SK-N-SH treated with all-trans-retinoic acid at 6 μM for 48 hours (cell line): ENCODE measurements around the gene LMBR1.

ENCODE experiments used
- ARNTL ChIP-seq: fragments of 450-650 bp; formaldehyde crosslinking; IDR thresholded peaks from 2 replicates; pipeline ENCODE4 v1.5.0; 2020; ENCODE audit warnings: low read depth, mild to moderate bottlenecking, moderate library complexity, borderline replicate concordance
- ESRRG ChIP-seq: fragments of 250-450 bp; sonication (Bioruptor Pico); IDR thresholded peaks from 2 replicates; pipeline ENCODE4 v1.6.1; 2021; ENCODE audit warnings: mild to moderate bottlenecking
- RARB ChIP-seq: fragments of 250-450 bp; sonication (Bioruptor Pico); IDR thresholded peaks from 2 replicates; pipeline ENCODE4 v1.8.0; 2021; ENCODE audit warnings: mild to moderate bottlenecking, moderate library complexity
- SNAI2 ChIP-seq: fragments of 250-450 bp; sonication (Bioruptor Pico); IDR thresholded peaks from 2 replicates; pipeline ENCODE4 v1.5.0; 2020; ENCODE audit warnings: mild to moderate bottlenecking, moderate library complexity
- TOX ChIP-seq: fragments of 250-450 bp; sonication (Bioruptor Pico); IDR thresholded peaks from 2 replicates; pipeline ENCODE4 v1.8.0; 2021; ENCODE audit warnings: mild to moderate bottlenecking, moderate library complexity, borderline replicate concordance
- ZFP30 ChIP-seq: fragments of 450-650 bp; formaldehyde crosslinking; IDR thresholded peaks from 2 replicates; pipeline ENCODE4 v1.5.0; 2022; ENCODE audit warnings: mild to moderate bottlenecking, moderate library complexity
- ZNF565 ChIP-seq: fragments of 450-650 bp; formaldehyde crosslinking; conservative IDR thresholded peaks from 2 replicates; pipeline ENCODE4 v1.5.0; 2020; ENCODE audit warnings: low read depth, mild to moderate bottlenecking, moderate library complexity
- ZNF70 ChIP-seq: fragments of 450-650 bp; formaldehyde crosslinking; IDR thresholded peaks from 2 replicates; pipeline ENCODE4 v1.5.0; 2020; ENCODE audit warnings: mild to moderate bottlenecking, moderate library complexity
- TF ChIP-seq, protein P1 (sequence below): fragments of 250-450 bp; sonication (Bioruptor Pico); IDR thresholded peaks from 2 replicates; pipeline ENCODE4 v1.5.0; 2020; ENCODE audit warnings: mild to moderate bottlenecking, moderate library complexity
- TF ChIP-seq, protein P2 (sequence below): fragments of 250-450 bp; sonication (Bioruptor Pico); IDR thresholded peaks from 2 replicates; pipeline ENCODE4 v1.5.1; 2020; ENCODE audit warnings: low read depth, mild to moderate bottlenecking, moderate library complexity
- TF ChIP-seq, protein P3 (sequence below): fragments of 250-450 bp; sonication (Bioruptor Pico); IDR thresholded peaks from 2 replicates; pipeline ENCODE4 v1.8.0; 2020; ENCODE audit warnings: mild to moderate bottlenecking, moderate library complexity, borderline replicate concordance
- TF ChIP-seq, protein P4 (sequence below): fragments of 250-450 bp; sonication (Bioruptor Pico); IDR thresholded peaks from 2 replicates; pipeline ENCODE4 v1.5.1; 2021; ENCODE audit warnings: mild to moderate bottlenecking, moderate library complexity

GRCh38 chr7:156759143-156759542 is 133.8 kb downstream of the LMBR1 start:
- TF ChIP-seq ZFP30 (CRISPR knock-in tag) (no peak), ZNF565 (CRISPR knock-in tag) (no peak), TOX (CRISPR knock-in tag) (no peak), RARB (no peak), ZNF70 (CRISPR knock-in tag) (no peak), ARNTL (CRISPR knock-in tag) (no peak), ESRRG (CRISPR knock-in tag) (no peak), SNAI2 (CRISPR knock-in tag) (no peak)
- TF ChIP-seq, protein P1, sequence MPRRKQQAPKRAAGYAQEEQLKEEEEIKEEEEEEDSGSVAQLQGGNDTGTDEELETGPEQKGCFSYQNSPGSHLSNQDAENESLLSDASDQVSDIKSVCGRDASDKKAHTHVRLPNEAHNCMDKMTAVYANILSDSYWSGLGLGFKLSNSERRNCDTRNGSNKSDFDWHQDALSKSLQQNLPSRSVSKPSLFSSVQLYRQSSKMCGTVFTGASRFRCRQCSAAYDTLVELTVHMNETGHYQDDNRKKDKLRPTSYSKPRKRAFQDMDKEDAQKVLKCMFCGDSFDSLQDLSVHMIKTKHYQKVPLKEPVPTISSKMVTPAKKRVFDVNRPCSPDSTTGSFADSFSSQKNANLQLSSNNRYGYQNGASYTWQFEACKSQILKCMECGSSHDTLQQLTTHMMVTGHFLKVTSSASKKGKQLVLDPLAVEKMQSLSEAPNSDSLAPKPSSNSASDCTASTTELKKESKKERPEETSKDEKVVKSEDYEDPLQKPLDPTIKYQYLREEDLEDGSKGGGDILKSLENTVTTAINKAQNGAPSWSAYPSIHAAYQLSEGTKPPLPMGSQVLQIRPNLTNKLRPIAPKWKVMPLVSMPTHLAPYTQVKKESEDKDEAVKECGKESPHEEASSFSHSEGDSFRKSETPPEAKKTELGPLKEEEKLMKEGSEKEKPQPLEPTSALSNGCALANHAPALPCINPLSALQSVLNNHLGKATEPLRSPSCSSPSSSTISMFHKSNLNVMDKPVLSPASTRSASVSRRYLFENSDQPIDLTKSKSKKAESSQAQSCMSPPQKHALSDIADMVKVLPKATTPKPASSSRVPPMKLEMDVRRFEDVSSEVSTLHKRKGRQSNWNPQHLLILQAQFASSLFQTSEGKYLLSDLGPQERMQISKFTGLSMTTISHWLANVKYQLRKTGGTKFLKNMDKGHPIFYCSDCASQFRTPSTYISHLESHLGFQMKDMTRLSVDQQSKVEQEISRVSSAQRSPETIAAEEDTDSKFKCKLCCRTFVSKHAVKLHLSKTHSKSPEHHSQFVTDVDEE = no peak
- TF ChIP-seq, protein P2, sequence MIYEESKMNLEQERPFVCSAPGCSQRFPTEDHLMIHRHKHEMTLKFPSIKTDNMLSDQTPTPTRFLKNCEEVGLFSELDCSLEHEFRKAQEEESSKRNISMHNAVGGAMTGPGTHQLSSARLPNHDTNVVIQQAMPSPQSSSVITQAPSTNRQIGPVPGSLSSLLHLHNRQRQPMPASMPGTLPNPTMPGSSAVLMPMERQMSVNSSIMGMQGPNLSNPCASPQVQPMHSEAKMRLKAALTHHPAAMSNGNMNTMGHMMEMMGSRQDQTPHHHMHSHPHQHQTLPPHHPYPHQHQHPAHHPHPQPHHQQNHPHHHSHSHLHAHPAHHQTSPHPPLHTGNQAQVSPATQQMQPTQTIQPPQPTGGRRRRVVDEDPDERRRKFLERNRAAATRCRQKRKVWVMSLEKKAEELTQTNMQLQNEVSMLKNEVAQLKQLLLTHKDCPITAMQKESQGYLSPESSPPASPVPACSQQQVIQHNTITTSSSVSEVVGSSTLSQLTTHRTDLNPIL (CRISPR knock-in tag) = no peak
- TF ChIP-seq, protein P3, sequence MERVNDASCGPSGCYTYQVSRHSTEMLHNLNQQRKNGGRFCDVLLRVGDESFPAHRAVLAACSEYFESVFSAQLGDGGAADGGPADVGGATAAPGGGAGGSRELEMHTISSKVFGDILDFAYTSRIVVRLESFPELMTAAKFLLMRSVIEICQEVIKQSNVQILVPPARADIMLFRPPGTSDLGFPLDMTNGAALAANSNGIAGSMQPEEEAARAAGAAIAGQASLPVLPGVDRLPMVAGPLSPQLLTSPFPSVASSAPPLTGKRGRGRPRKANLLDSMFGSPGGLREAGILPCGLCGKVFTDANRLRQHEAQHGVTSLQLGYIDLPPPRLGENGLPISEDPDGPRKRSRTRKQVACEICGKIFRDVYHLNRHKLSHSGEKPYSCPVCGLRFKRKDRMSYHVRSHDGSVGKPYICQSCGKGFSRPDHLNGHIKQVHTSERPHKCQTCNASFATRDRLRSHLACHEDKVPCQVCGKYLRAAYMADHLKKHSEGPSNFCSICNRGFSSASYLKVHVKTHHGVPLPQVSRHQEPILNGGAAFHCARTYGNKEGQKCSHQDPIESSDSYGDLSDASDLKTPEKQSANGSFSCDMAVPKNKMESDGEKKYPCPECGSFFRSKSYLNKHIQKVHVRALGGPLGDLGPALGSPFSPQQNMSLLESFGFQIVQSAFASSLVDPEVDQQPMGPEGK (CRISPR knock-in tag) = no peak
- TF ChIP-seq, protein P4, sequence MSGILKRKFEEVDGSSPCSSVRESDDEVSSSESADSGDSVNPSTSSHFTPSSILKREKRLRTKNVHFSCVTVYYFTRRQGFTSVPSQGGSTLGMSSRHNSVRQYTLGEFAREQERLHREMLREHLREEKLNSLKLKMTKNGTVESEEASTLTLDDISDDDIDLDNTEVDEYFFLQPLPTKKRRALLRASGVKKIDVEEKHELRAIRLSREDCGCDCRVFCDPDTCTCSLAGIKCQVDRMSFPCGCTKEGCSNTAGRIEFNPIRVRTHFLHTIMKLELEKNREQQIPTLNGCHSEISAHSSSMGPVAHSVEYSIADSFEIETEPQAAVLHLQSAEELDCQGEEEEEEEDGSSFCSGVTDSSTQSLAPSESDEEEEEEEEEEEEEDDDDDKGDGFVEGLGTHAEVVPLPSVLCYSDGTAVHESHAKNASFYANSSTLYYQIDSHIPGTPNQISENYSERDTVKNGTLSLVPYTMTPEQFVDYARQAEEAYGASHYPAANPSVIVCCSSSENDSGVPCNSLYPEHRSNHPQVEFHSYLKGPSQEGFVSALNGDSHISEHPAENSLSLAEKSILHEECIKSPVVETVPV (CRISPR knock-in tag) = no peak
